Caco-2 (cell line): ENCODE results near the gene FBXO31. TPM values are rescaled to one million over a fixed set of nuclear protein-coding genes. Genes with fewer than 3 reads are reported as not detected.

Experiments
- BruUV-seq: library from RNA; stranded (reverse); fragments of 400-500 nt; replicated peaks from 2 replicates; lab custom pipeline; 2021; lab: Mats Ljungman, UMichigan
- CTCF ChIA-PET: fragments of 300-600 bp; sonication (Branson Sonifier 250); formaldehyde crosslinking; loops from one replicate; lab custom pipeline; 2022; ENCODE audit warnings: antibody characterized with exemption; lab: Charles Lee
- POLR2A ChIA-PET: fragments of 300-600 bp; sonication (Branson Sonifier 250); formaldehyde crosslinking; loops from one replicate; lab custom pipeline; 2022; ENCODE audit warnings: antibody characterized with exemption; lab: Charles Lee
- DNase-seq, 2 experiments: peaks; one replicate each; pipeline versions ENCODE4 v3.0.0 to v3.0.0-alpha.2; 2020 to 2022
- H3K27me3 ChIP-seq: replicated peaks from 2 replicates; pipeline ENCODE4 v1.6.0; 2011; ENCODE audit warnings: low read length; ENCODE audit not compliant: control insufficient read depth, insufficient read depth
- H3K36me3 ChIP-seq: 2 replicates; pipeline ENCODE4 v1.5.1; 2011; ENCODE audit warnings: low read length; ENCODE audit not compliant: control insufficient read depth, insufficient read depth
- H3K4me1 ChIP-seq: fragments of 250-450 bp; sonication (Bioruptor Pico); 2 replicates; pipeline ENCODE4 v1.5.1; 2020; ENCODE audit warnings: mild to moderate bottlenecking
- H3K4me3 ChIP-seq: 2 replicates; pipeline ENCODE4 v1.5.1; 2011; ENCODE audit warnings: low read depth, mild to moderate bottlenecking, control low read depth, low read length
- H3K9me3 ChIP-seq: fragments of 250-450 bp; sonication (Bioruptor Pico); 2 replicates; pipeline ENCODE4 v1.5.1; 2020; ENCODE audit warnings: mild to moderate bottlenecking, moderate library complexity
- H3K27ac Mint-ChIP-seq: one replicate; pipeline ENCODE4 v1.8.0; 2022; ENCODE audit warnings: mixed read lengths; ENCODE audit not compliant: unreplicated experiment
- H3K27me3 Mint-ChIP-seq: one replicate; pipeline ENCODE4 v1.8.0; 2022; ENCODE audit warnings: mixed read lengths; ENCODE audit not compliant: insufficient read depth, unreplicated experiment
- H3K36me3 Mint-ChIP-seq: one replicate; pipeline ENCODE4 v1.8.0; 2022; ENCODE audit warnings: mild to moderate bottlenecking, mixed read lengths; ENCODE audit not compliant: insufficient read depth, unreplicated experiment
- H3K4me1 Mint-ChIP-seq: one replicate; pipeline ENCODE4 v1.8.0; 2022; ENCODE audit warnings: low read depth, mixed read lengths; ENCODE audit not compliant: unreplicated experiment
- H3K4me3 Mint-ChIP-seq: one replicate; pipeline ENCODE4 v1.8.0; 2022; ENCODE audit warnings: mild to moderate bottlenecking, moderate library complexity, mixed read lengths; ENCODE audit not compliant: unreplicated experiment
- H3K9me3 Mint-ChIP-seq: one replicate; pipeline ENCODE4 v1.8.0; 2022; ENCODE audit warnings: mixed read lengths; ENCODE audit not compliant: unreplicated experiment
- CTCF ChIP-seq, 2 experiments: fragments of 200-600 bp in 1 of 2; IDR thresholded peaks; 1 replicate in 1 of 2; 2 replicates in 1 of 2; pipeline versions ENCODE4 v1.5.1 to v1.8.0; 2011 to 2022; ENCODE audit warnings: antibody characterized with exemption in 1 of 2, control low read depth in 1 of 2, inconsistent platforms in 1 of 2, low read depth in 1 of 2, low read length in 1 of 2, mild to moderate bottlenecking in 1 of 2, moderate library complexity in 1 of 2; ENCODE audit not compliant: insufficient read depth in 1 of 2, severe bottlenecking in 1 of 2, unreplicated experiment in 1 of 2
- intact Hi-C: fragments of 100-400 bp; cut with micrococcal nuclease; formaldehyde crosslinking; loops from one replicate; pipeline ENCODE4 v1.10.0; 2022; ENCODE audit not compliant: unreplicated experiment
- total RNA-seq: library from RNA; stranded (reverse); gene quantifications from 2 replicates; pipeline ENCODE4 v1.2.3, GENCODE V29; 2022

Gene FBXO31
- total RNA-seq, 1 experiment from 2014 or later = 55.6 TPM

GRCh38 chr16:87407511-87408112 is 24.0 kb upstream of the FBXO31 start:
- no peaks in the 10 kb centered on the region for H3K27me3 Mint-ChIP-seq
- DNase-seq = no peak
- Histone ChIP-seq H3K36me3 (peaks cover 8% of the 10 kb centered on the region), H3K27me3 (no peaks in the 10 kb centered on the region), H3K4me1 (no peaks in the 10 kb centered on the region), H3K4me3 (no peak overlapping the region), H3K9me3 (no peaks in the 10 kb centered on the region)
- no TSS peak for BruUV-seq
- H3K27ac Mint-ChIP-seq = no peak overlapping the region
- peaks cover 9% of the 10 kb centered on the region for H3K4me1 Mint-ChIP-seq
- POLR2A ChIA-PET = interaction anchor here (0.7 kb wide), 1 partner anchor 1156 kb away, joined by 3 read pairs; no protein-coding TSS in a partner anchor
- no peak overlapping the region for H3K4me3 Mint-ChIP-seq
- intact Hi-C loops = no loop called here
- TF ChIP-seq CTCF (IDR thresholded peaks at IDR 0.05; ENCODE audit: insufficient read depth in 1 of 2, low read depth in 1 of 2, low read length in 1 of 2, severe bottlenecking in 1 of 2, unreplicated experiment in 1 of 2) = no peak
- no peaks in the 10 kb centered on the region for H3K9me3 Mint-ChIP-seq
- H3K36me3 Mint-ChIP-seq = peaks cover 86% of the 10 kb centered on the region
- CTCF ChIA-PET = interaction anchor here (0.6 kb wide), 1 partner anchor 522 kb away, joined by 6 read pairs; no protein-coding TSS in a partner anchor

- ChIA-PET POLR2A (interaction anchor here (0.5 kb wide), 1 partner anchor 152 kb away, joined by 3 read pairs; no protein-coding TSS in a partner anchor), CTCF (no interaction called here)
- peaks cover 3% of the 10 kb centered on the region for H3K4me1 Mint-ChIP-seq
- Histone ChIP-seq H3K9me3 (no peaks in the 10 kb centered on the region), H3K4me1 (no peaks in the 10 kb centered on the region), H3K4me3 (no peak overlapping the region), H3K27me3 (no peaks in the 10 kb centered on the region), H3K36me3 (peaks cover 5% of the 10 kb centered on the region)
- TF ChIP-seq CTCF (IDR thresholded peaks at IDR 0.05; ENCODE audit: insufficient read depth in 1 of 2, low read depth in 1 of 2, low read length in 1 of 2, severe bottlenecking in 1 of 2, unreplicated experiment in 1 of 2) = no peak
- intact Hi-C loops = no loop called here
- H3K4me3 Mint-ChIP-seq = no peak overlapping the region
- H3K27me3 Mint-ChIP-seq = no peaks in the 10 kb centered on the region
- BruUV-seq = no TSS peak
- H3K36me3 Mint-ChIP-seq = peaks cover 82% of the 10 kb centered on the region
- no peak for DNase-seq
- no peak overlapping the region for H3K27ac Mint-ChIP-seq
- H3K9me3 Mint-ChIP-seq = no peaks in the 10 kb centered on the region
Measured at GRCh38 chr16:87406495-87407088, 23.0 kb upstream of the FBXO31 start.

GRCh38 chr16:87404764-87405625 is 21.4 kb upstream of the FBXO31 start:
- ChIA-PET CTCF (interaction anchor here (1.2 kb wide), 1 partner anchor 11 kb away, joined by 5 read pairs; no protein-coding TSS in a partner anchor), POLR2A (interaction anchor here (0.6 to 1.2 kb wide), 2 partner anchors 11 to 198 kb away, joined by 3 read pairs; no protein-coding TSS in a partner anchor)
- no peaks in the 10 kb centered on the region for H3K27me3 Mint-ChIP-seq

More at GRCh38 chr16:87404764-87405625, 21.4 kb upstream of the FBXO31 start:
- peaks cover 82% of the 10 kb centered on the region for H3K36me3 Mint-ChIP-seq
- no peak for DNase-seq
- no peak overlapping the region for H3K4me3 ChIP-seq
- H3K4me1 Mint-ChIP-seq = no peaks in the 10 kb centered on the region
- no peak for TF ChIP-seq CTCF (IDR thresholded peaks at IDR 0.05; ENCODE audit: insufficient read depth in 1 of 2, low read depth in 1 of 2, low read length in 1 of 2, severe bottlenecking in 1 of 2, unreplicated experiment in 1 of 2)
- no peaks in the 10 kb centered on the region for H3K27me3 ChIP-seq
- H3K4me1 ChIP-seq = no peaks in the 10 kb centered on the region
- peaks cover 3% of the 10 kb centered on the region for H3K36me3 ChIP-seq
- H3K9me3 Mint-ChIP-seq = no peaks in the 10 kb centered on the region
- BruUV-seq = no TSS peak
- no peak overlapping the region for H3K27ac Mint-ChIP-seq
- intact Hi-C loops = no loop called here
- H3K9me3 ChIP-seq = no peaks in the 10 kb centered on the region
- no peak overlapping the region for H3K4me3 Mint-ChIP-seq
